ENCODE results near the gene FAF2.
A peak's percentile ranks its signal among the peaks of the same experiment; 100 is the strongest.

FAF2 gene

DNA sequence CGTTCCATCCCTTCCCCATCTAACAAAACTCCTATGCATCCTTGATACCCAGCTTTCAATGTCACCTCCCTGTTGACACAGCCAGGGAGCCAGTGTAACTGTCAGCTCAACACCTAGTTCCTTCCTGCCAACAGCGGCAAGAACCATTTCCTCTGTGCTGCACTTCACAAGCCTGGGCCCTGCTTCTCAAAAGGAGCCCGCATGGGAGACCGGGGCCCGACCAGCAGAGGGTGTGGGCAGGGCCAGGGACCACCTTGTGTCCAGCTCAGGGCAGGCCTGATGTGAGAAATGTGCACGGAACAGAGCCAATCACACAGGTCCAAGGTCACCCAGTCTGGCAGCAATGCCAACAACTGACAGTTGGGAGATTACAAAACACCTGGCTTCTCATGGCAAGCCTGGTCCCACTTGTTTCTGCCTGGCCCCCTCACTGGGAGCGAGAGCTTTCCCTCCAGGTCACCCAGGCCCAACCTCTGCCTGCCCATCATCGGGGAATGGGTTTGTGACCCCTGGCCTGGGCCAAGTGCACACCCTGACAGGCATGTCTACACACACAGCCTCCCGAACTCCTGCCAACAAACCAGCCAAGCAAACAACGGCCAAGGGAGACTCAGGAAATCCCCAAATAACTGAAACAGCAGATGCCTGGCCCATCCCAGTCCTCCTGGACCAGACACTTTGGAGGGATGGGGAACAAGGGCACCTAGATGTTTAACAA, 85.9 kb downstream of the FAF2 start:
- H3K56ac ChIP-seq (ENCODE audit: low read length) = peak overlapping the region; percentile 40
- no peak overlapping the region for H2BK15ac ChIP-seq (replicated peaks; ENCODE audit: low read depth)
- H3K4me3 ChIP-seq (ENCODE audit: low read length) = no peak overlapping the region
- H3K4me2 ChIP-seq (ENCODE audit: low read length) = peak overlapping the region; percentile 16
- no peak overlapping the region for H3K18ac ChIP-seq (ENCODE audit: low read length)
- no CpG with 5 or more reads among the region's 10 CpGs for WGBS (ENCODE audit: extremely low coverage, insufficient coverage, low lambda C conversion rate)
- no peak overlapping the region for H2BK5ac ChIP-seq (ENCODE audit: low read length)
- peaks cover 12% of the 10 kb centered on the region for H3K36me3 ChIP-seq (ENCODE audit: control insufficient read depth, insufficient read depth, low read length)
- H3K27ac ChIP-seq (ENCODE audit: low read depth, low read length) = no peak overlapping the region
- peaks cover 43% of the 10 kb centered on the region for H3K79me2 ChIP-seq (ENCODE audit: control insufficient read depth, insufficient read depth, low read length)
- H4K5ac ChIP-seq (ENCODE audit: low read length) = no peak overlapping the region
- H3K4ac ChIP-seq (ENCODE audit: low read depth, low read length) = no peak overlapping the region
- no peak overlapping the region for H2BK120ac ChIP-seq (ENCODE audit: low read depth, low read length)
- peak overlapping the region; percentile 1 for H3K9ac ChIP-seq (ENCODE audit: low read length)
- DNase-seq = no peak
- H4K8ac ChIP-seq (ENCODE audit: low read depth, low read length) = no peak overlapping the region
- no peak overlapping the region for H3K23ac ChIP-seq (ENCODE audit: low read length)
- H3K79me1 ChIP-seq (ENCODE audit: low read length) = peaks cover 8% of the 10 kb centered on the region
- H3K4me1 ChIP-seq (ENCODE audit: control insufficient read depth, low read depth, low read length) = peaks cover 5% of the 10 kb centered on the region
- H3K27me3 ChIP-seq (ENCODE audit: insufficient read depth, low read length, poor library complexity) = no peaks in the 10 kb centered on the region
- H2AK5ac ChIP-seq (ENCODE audit: low read length) = no peak overlapping the region

DNA sequence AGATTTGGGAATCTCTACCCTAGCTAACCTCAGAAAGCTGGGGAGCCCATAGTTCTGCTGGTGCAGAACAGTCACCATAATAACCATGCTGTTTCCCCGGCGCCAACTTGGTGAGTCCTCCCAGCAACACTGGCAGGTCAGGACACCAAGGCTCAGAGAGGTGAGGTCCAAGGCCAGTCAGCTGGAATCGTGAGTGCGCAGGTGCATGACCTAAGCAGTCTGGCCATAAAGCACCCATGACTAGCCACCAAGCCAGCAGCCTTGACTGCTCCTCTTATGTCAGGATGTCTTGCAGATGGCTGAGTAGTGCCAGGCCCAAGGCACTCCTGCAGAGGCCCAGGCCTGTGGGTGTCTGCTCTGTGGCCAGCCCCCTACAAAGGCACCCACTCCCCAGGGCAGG, 86.5 kb downstream of the FAF2 start:
- Histone ChIP-seq H2AK5ac (ENCODE audit: low read length) (no peak overlapping the region), H3K79me2 (ENCODE audit: control insufficient read depth, insufficient read depth, low read length) (peaks cover 43% of the 10 kb centered on the region), H3K79me1 (ENCODE audit: low read length) (peaks cover 8% of the 10 kb centered on the region), H4K5ac (ENCODE audit: low read length) (no peak overlapping the region), H3K27ac (ENCODE audit: low read depth, low read length) (no peak overlapping the region), H2BK15ac (replicated peaks; ENCODE audit: low read depth) (no peak overlapping the region), H3K36me3 (ENCODE audit: control insufficient read depth, insufficient read depth, low read length) (peaks cover 8% of the 10 kb centered on the region), H3K4ac (ENCODE audit: low read depth, low read length) (no peak overlapping the region), H3K23ac (ENCODE audit: low read length) (no peak overlapping the region), H3K4me1 (ENCODE audit: control insufficient read depth, low read depth, low read length) (peaks cover 5% of the 10 kb centered on the region), H4K8ac (ENCODE audit: low read depth, low read length) (no peak overlapping the region), H3K56ac (ENCODE audit: low read length) (peak overlapping the region; percentile 40), H3K4me3 (ENCODE audit: low read length) (no peak overlapping the region), H3K18ac (ENCODE audit: low read length) (no peak overlapping the region), H3K27me3 (ENCODE audit: insufficient read depth, low read length, poor library complexity) (no peaks in the 10 kb centered on the region), H2BK120ac (ENCODE audit: low read depth, low read length) (no peak overlapping the region), H2BK5ac (ENCODE audit: low read length) (no peak overlapping the region), H3K9ac (ENCODE audit: low read length) (peak overlapping the region; percentile 25), H3K4me2 (ENCODE audit: low read length) (peak overlapping the region; percentile 64)
- WGBS (ENCODE audit: extremely low coverage, insufficient coverage, low lambda C conversion rate) = no CpG with 5 or more reads among the region's 4 CpGs
- no peak for DNase-seq

DNA sequence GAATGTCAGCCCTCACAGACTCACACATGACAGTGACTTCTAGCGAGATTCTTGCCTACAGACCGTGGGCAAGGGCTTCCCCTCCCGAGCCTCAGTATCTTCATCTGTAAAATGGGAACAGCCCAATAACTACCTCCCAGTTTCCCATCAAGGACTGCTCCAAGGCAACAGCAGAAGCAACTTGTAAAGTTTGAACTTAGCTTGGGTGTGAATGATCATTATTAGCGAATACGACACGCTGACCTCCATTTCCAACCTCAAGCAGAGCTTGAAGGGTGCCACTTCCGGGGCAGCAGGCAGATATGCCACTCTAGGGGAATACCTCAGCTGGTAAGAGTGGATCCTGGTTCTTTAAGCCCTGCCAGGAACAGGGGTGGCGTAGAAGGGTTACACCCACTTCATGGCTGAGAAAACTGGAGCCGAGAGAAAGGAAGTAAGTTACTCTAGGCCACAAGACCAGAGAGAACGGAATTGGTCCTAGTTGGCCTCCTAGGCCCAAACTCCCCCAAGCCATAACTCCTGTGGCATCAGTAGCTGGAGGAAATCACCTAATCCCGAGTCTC, 87.0 kb downstream of the FAF2 start:
- H3K56ac ChIP-seq (ENCODE audit: low read length) = peak overlapping the region; percentile 100
- H3K4me2 ChIP-seq (ENCODE audit: low read length) = peak overlapping the region; percentile 64
- no peak overlapping the region for H3K4ac ChIP-seq (ENCODE audit: low read depth, low read length)
- no peak overlapping the region for H3K23ac ChIP-seq (ENCODE audit: low read length)
- peaks cover 8% of the 10 kb centered on the region for H3K79me1 ChIP-seq (ENCODE audit: low read length)
- DNase-seq = peak; percentile 38
- H3K79me2 ChIP-seq (ENCODE audit: control insufficient read depth, insufficient read depth, low read length) = peaks cover 43% of the 10 kb centered on the region
- H2BK120ac ChIP-seq (ENCODE audit: low read depth, low read length) = no peak overlapping the region
- H2AK5ac ChIP-seq (ENCODE audit: low read length) = no peak overlapping the region
- no peak overlapping the region for H4K5ac ChIP-seq (ENCODE audit: low read length)
- H3K27me3 ChIP-seq (ENCODE audit: insufficient read depth, low read length, poor library complexity) = no peaks in the 10 kb centered on the region
- H2BK5ac ChIP-seq (ENCODE audit: low read length) = no peak overlapping the region
- H4K8ac ChIP-seq (ENCODE audit: low read depth, low read length) = no peak overlapping the region
- H3K4me1 ChIP-seq (ENCODE audit: control insufficient read depth, low read depth, low read length) = peaks cover 7% of the 10 kb centered on the region
- peaks cover 8% of the 10 kb centered on the region for H3K36me3 ChIP-seq (ENCODE audit: control insufficient read depth, insufficient read depth, low read length)
- no peak overlapping the region for H2BK15ac ChIP-seq (replicated peaks; ENCODE audit: low read depth)
- no peak overlapping the region for H3K27ac ChIP-seq (ENCODE audit: low read depth, low read length)
- H3K18ac ChIP-seq (ENCODE audit: low read length) = no peak overlapping the region
- H3K4me3 ChIP-seq (ENCODE audit: low read length) = peak overlapping the region; percentile 98
- H3K9ac ChIP-seq (ENCODE audit: low read length) = peak overlapping the region; percentile 100
- no CpG with 5 or more reads among the region's 11 CpGs for WGBS (ENCODE audit: extremely low coverage, insufficient coverage, low lambda C conversion rate)

DNA sequence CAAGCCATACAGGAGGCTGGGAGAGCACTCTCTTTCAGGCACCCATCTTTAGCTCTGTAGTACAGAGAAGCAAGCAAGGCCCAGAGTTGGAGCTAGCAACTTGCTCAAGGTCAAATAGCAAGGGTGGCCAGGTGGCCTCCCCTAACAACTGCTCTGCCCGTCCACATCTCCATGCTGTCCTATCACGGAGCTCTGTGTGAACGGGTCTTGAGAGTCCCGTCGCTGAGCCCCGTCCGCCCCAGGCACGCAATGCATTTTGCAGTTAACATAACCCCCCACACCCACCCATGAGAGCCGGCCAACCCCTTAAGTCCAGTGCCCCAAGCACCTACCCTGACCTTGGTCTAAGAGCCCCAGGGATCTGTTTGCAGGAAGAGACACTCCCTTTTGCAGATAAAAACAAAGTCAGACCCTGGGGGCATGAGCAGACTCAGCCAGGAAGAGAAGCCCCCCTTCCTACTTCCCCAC, 87.5 kb downstream of the FAF2 start:
- Histone ChIP-seq H3K4me1 (ENCODE audit: control insufficient read depth, low read depth, low read length) (peaks cover 7% of the 10 kb centered on the region), H3K18ac (ENCODE audit: low read length) (peak overlapping the region; percentile 99), H3K4me2 (ENCODE audit: low read length) (peak overlapping the region; percentile 64), H3K23ac (ENCODE audit: low read length) (peak overlapping the region; percentile 92), H3K4me3 (ENCODE audit: low read length) (peak overlapping the region; percentile 98), H3K27ac (ENCODE audit: low read depth, low read length) (peak overlapping the region; percentile 97), H4K5ac (ENCODE audit: low read length) (peak overlapping the region; percentile 94), H2BK15ac (replicated peaks; ENCODE audit: low read depth) (no peak overlapping the region), H3K79me2 (ENCODE audit: control insufficient read depth, insufficient read depth, low read length) (peaks cover 43% of the 10 kb centered on the region), H3K36me3 (ENCODE audit: control insufficient read depth, insufficient read depth, low read length) (peaks cover 8% of the 10 kb centered on the region), H2BK120ac (ENCODE audit: low read depth, low read length) (no peak overlapping the region), H2AK5ac (ENCODE audit: low read length) (peak overlapping the region; percentile 97), H3K79me1 (ENCODE audit: low read length) (peaks cover 8% of the 10 kb centered on the region), H4K8ac (ENCODE audit: low read depth, low read length) (peak overlapping the region; percentile 70), H3K4ac (ENCODE audit: low read depth, low read length) (peak overlapping the region; percentile 97), H3K9ac (ENCODE audit: low read length) (peak overlapping the region; percentile 100), H3K27me3 (ENCODE audit: insufficient read depth, low read length, poor library complexity) (no peaks in the 10 kb centered on the region), H3K56ac (ENCODE audit: low read length) (peak overlapping the region; percentile 100), H2BK5ac (ENCODE audit: low read length) (peak overlapping the region; percentile 81)
- no peak for DNase-seq
- WGBS (ENCODE audit: extremely low coverage, insufficient coverage, low lambda C conversion rate) = no CpG with 5 or more reads among the region's 9 CpGs

DNA sequence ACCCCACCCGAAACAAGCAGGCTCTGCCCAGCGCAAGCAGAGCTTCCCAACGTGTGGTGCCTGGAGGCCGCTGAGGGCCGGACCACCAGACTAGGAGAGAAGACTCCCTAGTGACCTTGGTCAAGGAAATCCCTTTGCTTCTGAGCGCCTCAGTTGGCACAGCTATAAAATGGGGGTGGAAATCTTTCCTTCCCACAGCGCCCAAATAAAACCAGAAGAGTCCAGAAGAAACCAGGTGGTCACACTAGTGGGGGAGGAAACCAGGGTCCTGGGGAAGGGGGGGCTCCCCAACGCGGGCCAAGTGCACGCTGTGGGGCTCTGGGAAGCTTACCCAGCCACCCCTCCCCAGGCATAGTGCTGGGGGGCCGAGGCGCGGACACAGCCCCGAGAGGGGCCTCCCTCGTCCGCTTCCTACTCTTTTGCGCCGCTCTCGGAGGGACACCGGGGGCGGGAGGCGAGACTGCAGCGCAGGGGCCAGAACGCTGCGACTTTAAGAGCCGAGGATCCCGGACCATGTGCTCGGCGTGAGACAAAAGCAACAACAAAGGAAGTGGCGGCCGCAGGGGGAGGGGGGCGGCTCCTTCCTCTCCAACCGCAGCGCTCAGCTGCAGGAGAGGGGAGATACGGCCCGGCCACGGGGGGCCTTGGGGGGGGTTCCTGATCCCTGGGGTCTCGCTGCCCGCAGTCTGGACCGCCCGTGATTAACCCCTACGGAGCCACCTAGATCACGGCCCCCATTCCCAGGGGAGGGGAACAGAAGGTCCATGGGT, 88.1 kb downstream of the FAF2 start:
- peak overlapping the region; percentile 92 for H3K23ac ChIP-seq (ENCODE audit: low read length)

More for the DNA sequence above, 88.1 kb downstream of the FAF2 start:
- H2BK15ac ChIP-seq (replicated peaks; ENCODE audit: low read depth) = no peak overlapping the region
- no CpG with 5 or more reads among the region's 43 CpGs for WGBS (ENCODE audit: extremely low coverage, insufficient coverage, low lambda C conversion rate)
- H4K8ac ChIP-seq (ENCODE audit: low read depth, low read length) = peak overlapping the region; percentile 70
- peak overlapping the region; percentile 99 for H3K18ac ChIP-seq (ENCODE audit: low read length)
- H2BK5ac ChIP-seq (ENCODE audit: low read length) = peak overlapping the region; percentile 81
- peak overlapping the region; percentile 97 for H2AK5ac ChIP-seq (ENCODE audit: low read length)
- peak overlapping the region; percentile 98 for H3K4me3 ChIP-seq (ENCODE audit: low read length)
- H3K27ac ChIP-seq (ENCODE audit: low read depth, low read length) = peak overlapping the region; percentile 97
- H3K79me1 ChIP-seq (ENCODE audit: low read length) = peaks cover 4% of the 10 kb centered on the region
- peak overlapping the region; percentile 64 for H3K4me2 ChIP-seq (ENCODE audit: low read length)
- peak overlapping the region; percentile 97 for H3K4ac ChIP-seq (ENCODE audit: low read depth, low read length)
- H3K36me3 ChIP-seq (ENCODE audit: control insufficient read depth, insufficient read depth, low read length) = peaks cover 3% of the 10 kb centered on the region
- peaks cover 9% of the 10 kb centered on the region for H3K4me1 ChIP-seq (ENCODE audit: control insufficient read depth, low read depth, low read length)
- no peaks in the 10 kb centered on the region for H3K27me3 ChIP-seq (ENCODE audit: insufficient read depth, low read length, poor library complexity)
- H2BK120ac ChIP-seq (ENCODE audit: low read depth, low read length) = peak overlapping the region; percentile 88
- peak overlapping the region; percentile 100 for H3K9ac ChIP-seq (ENCODE audit: low read length)
- peak overlapping the region; percentile 94 for H4K5ac ChIP-seq (ENCODE audit: low read length)
- DNase-seq = peak; percentile 91
- H3K56ac ChIP-seq (ENCODE audit: low read length) = peak overlapping the region; percentile 100
- H3K79me2 ChIP-seq (ENCODE audit: control insufficient read depth, insufficient read depth, low read length) = peaks cover 42% of the 10 kb centered on the region
